Peyer's patch (tissue), 4 donors: ENCODE measurements around the gene NRBF2. TPM values are rescaled to one million over a fixed set of nuclear protein-coding genes. Genes with fewer than 3 reads are reported as not detected.

Experiments used
- DNase-seq, 3 donors: peaks; one replicate each; pipeline ENCODE4 v3.0.0-alpha.2; 2017 to 2019
- H3K27ac ChIP-seq, 4 donors: fragments of 200-600 bp; sonication (generic); one replicate each; pipeline ENCODE4 v1.5.1; 2016 to 2019
- H3K27me3 ChIP-seq, 2 donors: fragments of 200-600 bp; sonication (generic); one replicate each; pipeline ENCODE4 v1.5.1; 2019
- H3K36me3 ChIP-seq, 3 donors: fragments of 200-600 bp; sonication (generic); one replicate each; pipeline ENCODE4 v1.5.1; 2016 to 2019
- H3K4me1 ChIP-seq, 4 donors: fragments of 200-600 bp; sonication (generic); one replicate each; pipeline ENCODE4 v1.5.1; 2016 to 2019
- H3K4me3 ChIP-seq, 4 donors: fragments of 200-600 bp; sonication (generic); 1 replicate in 3 of 4; 2 replicates in 1 of 4; pipeline ENCODE4 v1.5.1; 2016 to 2019; ENCODE audit warnings: mild to moderate bottlenecking in 1 of 4
- H3K9me3 ChIP-seq, 4 donors: fragments of 200-600 bp; sonication (generic); one replicate each; pipeline ENCODE4 v1.5.1; 2016 to 2019; ENCODE audit warnings: mild to moderate bottlenecking in 1 of 4
- CTCF ChIP-seq, 6 experiments: fragments of 450-650 bp in 4 of 6; fragments of 200-600 bp in 2 of 6; sonication (generic) in 1 of 6; IDR thresholded peaks; one replicate each; pipeline ENCODE4 v1.5.1; 2017 to 2019; ENCODE audit warnings: antibody characterized with exemption in 6 of 6, mild to moderate bottlenecking in 3 of 6, moderate library complexity in 1 of 6
- POLR2A ChIP-seq, 2 donors: fragments of 450-650 bp; IDR thresholded peaks; one replicate each; pipeline ENCODE4 v1.5.1; 2017; ENCODE audit warnings: antibody characterized with exemption in 2 of 2, mild to moderate bottlenecking in 2 of 2, moderate library complexity in 2 of 2
- small RNA-seq, 2 donors: library from RNA; depleted of rRNA; stranded (forward); fragments of <200 nt; gene quantifications; one replicate each; pipeline ENCODE3, GENCODE V24; 2016
- total RNA-seq, 4 donors: library from RNA; depleted of rRNA; stranded (reverse); fragments of >200 nt; gene quantifications; one replicate each; pipeline ENCODE4 v1.1.0, GENCODE V29; 2016

The NRBF2 gene
- total RNA-seq, 4 donors from 2014 or later = 10.7 to 15.8 (median 14.9) TPM

DNA sequence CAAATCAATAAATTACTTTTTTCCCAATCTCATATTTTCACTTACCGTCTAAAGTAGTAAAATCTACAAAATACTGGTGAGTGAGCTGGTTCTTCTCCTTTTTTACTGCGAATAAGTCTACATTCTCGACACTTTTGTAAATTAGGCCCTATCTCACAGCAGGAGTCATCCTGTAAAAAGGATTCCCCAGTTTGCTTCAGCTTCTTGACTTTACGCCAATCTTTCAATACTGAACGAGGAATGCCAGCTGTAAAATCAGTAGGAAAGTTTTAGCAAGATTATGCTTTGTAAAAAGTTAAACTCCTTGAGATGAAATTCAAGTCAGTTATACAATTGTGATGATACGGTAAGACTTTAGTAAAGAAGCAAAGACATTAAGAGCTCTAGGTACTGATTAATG lies 67.3 kb downstream of the NRBF2 start:
- peaks cover 0 to 62% (median 0%) of the 10 kb centered on the region in 3 donors for H3K36me3 ChIP-seq
- H3K9me3 ChIP-seq = no peaks in the 10 kb centered on the region
- H3K27me3 ChIP-seq = no peaks in the 10 kb centered on the region
- H3K4me1 ChIP-seq = peaks cover 0 to 7% (median 0%) of the 10 kb centered on the region in 4 donors
- H3K27ac ChIP-seq = no peak overlapping the region
- no peak for DNase-seq
- no peak overlapping the region for H3K4me3 ChIP-seq
- TF ChIP-seq CTCF (IDR thresholded peaks at IDR 0.05) (no peak), POLR2A (IDR thresholded peaks at IDR 0.05) (no peak)

- Histone ChIP-seq H3K27me3 (no peaks in the 10 kb centered on the region), H3K36me3 (peaks cover 0 to 62% (median 0%) of the 10 kb centered on the region in 3 donors), H3K27ac (no peak overlapping the region), H3K9me3 (no peaks in the 10 kb centered on the region), H3K4me3 (no peak overlapping the region), H3K4me1 (peaks cover 0 to 8% (median 0%) of the 10 kb centered on the region in 4 donors)
- TF ChIP-seq POLR2A (IDR thresholded peaks at IDR 0.05) (no peak), CTCF (IDR thresholded peaks at IDR 0.05) (no peak)
- no peak for DNase-seq
Measured at GRCh38 chr10:63201118-63201517, 68.0 kb downstream of the NRBF2 start.

Small RNA genes within 50 kb of the gene (small RNA-seq; reads per million reads assigned to genes)
- 0 reads per million in 2 donors for gene RNU6-543P
